Stimulated activated effector memory CD8-positive, alpha-beta T cell treated with anti-CD3 and anti-CD28 coated beads, Interleukin-12 subunit alpha, Interleukin-12 subunit beta, amount 100 ng/mL, for 72 hours (primary cell): ENCODE results near the gene PROKR1.
A peak's percentile ranks its signal among the peaks of the same experiment; 100 is the strongest.
"Not testable (repeated sequence)": the region's sequence is repeated elsewhere in the genome, so short reads cannot be mapped to it uniquely, and the experiment has no call there.

Experiments used
- ATAC-seq: fragments of 150-1000 bp; cut with Tn5 transposase; 2 replicates; pipeline ENCODE4 v1.10.0; 2021
- DNase-seq, 2 donors: peaks; one replicate each; pipeline ENCODE4 v3.0.0; 2021 to 2022; ENCODE audit warnings: low spot score in 2 of 2
- H3K27ac Mint-ChIP-seq: one replicate; pipeline ENCODE4 v1.8.0; 2022; ENCODE audit warnings: mild to moderate bottlenecking, mixed read lengths
- H3K36me3 Mint-ChIP-seq: one replicate; pipeline ENCODE4 v1.8.0; 2022; ENCODE audit warnings: mild to moderate bottlenecking, mixed read lengths
- H3K4me1 Mint-ChIP-seq: one replicate; pipeline ENCODE4 v1.8.0; 2022; ENCODE audit warnings: mixed read lengths
- H3K4me3 Mint-ChIP-seq: one replicate; pipeline ENCODE4 v1.8.0; 2022; ENCODE audit warnings: mild to moderate bottlenecking, mixed read lengths
- H3K9me3 Mint-ChIP-seq: one replicate; pipeline ENCODE4 v1.8.0; 2022; ENCODE audit warnings: mixed read lengths

PROKR1 gene

DNA sequence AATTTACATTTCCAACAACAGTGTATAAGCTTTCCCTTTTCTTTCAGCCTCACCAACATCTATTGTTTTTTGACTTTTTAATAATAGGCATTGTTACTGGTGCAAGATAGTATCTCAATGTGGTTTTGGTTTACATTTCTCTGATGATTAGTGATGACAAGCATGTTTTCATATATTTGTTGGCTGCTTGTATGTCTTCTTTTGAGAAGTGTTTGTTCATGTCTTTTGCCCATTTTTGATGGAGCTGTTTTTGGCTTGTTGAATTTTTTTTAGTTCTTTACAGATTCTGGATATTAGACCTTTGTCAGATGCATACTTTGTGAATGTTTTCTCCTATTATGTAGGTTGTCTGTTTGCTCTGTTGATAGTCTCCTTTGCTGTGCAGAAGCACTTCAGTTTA, 32.1 kb downstream of the PROKR1 start:
- DNase-seq, result no peak
- Mint-ChIP-seq H3K36me3 (no peaks in the 10 kb centered on the region), H3K4me1 (no peaks in the 10 kb centered on the region), H3K4me3 (no peak overlapping the region), H3K27ac (no peak overlapping the region), H3K9me3 (no peaks in the 10 kb centered on the region)
- no peak for ATAC-seq

DNA sequence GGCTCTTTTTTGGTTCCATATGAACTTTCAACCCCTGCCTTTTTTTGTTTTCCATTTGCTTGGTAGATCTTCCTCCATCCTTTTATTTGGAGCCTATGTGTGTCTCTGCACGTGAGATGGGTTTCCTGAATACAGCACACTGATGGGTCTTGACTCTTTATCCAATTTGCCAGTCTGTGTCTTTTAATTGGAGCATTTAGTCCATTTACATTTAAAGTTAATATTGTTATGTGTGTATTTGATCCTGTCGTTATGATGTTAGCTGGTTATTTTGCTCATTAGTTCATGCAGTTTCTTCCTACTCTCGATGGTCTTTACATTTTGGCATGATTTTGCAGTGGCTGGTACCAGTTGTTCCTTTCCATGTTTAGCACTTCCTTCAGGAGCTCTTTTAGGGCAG, 34.5 kb downstream of the PROKR1 start:
- ATAC-seq, H3K4me1 Mint-ChIP-seq, H3K9me3 Mint-ChIP-seq, H3K27ac Mint-ChIP-seq, H3K36me3 Mint-ChIP-seq, H3K4me3 Mint-ChIP-seq, DNase-seq: not testable (repeated sequence)

DNA sequence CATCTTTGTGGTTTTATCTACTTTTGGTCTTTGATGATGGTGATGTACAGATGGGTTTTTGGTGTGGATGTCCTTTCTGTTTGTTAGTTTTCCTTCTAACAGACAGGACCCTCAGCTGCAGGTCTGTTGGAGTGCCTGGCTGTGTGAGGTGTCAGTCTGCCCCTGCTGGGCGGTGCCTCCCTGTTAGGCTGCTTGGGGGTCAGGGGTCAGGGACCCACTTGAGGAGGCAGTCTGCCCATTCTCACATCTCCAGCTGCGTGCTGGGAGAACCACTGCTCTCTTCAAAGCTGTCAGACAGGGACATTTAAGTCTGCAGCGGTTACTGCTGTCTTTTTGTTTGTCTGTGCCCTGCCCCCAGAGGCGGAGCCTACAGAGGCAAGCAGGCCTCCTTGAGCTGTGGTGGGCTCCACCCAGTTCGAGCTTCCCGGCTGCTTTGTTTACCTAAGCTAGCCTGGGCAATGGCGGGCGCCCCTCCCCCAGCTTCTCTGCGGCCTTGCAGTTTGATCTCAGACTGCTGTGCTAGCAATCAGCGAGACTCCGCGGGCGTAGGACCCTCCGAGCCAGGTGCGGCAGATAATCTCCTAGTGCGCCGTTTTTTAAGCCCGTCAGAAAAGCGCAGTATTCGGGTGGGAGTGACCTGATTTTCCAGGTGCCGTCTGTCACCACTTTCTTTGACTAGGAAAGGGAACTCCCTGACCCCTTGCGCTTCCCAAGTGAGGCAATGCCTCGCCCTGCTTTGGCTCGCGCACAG, 36.0 kb downstream of the PROKR1 start:
- not testable (repeated sequence) for H3K36me3 Mint-ChIP-seq, ATAC-seq, H3K9me3 Mint-ChIP-seq, H3K27ac Mint-ChIP-seq, H3K4me1 Mint-ChIP-seq, DNase-seq
- H3K4me3 Mint-ChIP-seq, result peak overlapping the region; percentile 34

DNA sequence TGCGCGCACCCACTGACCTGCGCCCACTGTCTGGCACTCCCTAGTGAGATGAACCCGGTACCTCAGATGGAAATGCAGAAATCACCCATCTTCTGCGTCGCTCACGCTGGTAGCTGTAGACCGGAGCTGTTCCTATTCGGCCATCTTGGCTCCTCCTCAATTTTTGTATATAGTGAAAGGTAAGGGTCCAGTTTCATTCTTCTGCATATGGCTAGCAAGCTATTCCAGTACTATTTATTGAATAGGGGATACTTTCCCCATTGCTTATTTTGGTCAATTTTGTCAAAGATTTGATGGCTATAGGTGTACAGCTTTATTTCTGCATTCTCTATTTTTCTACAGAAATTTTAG, 36.5 kb downstream of the PROKR1 start:
- not testable (repeated sequence) for H3K27ac Mint-ChIP-seq, H3K9me3 Mint-ChIP-seq, DNase-seq, H3K36me3 Mint-ChIP-seq, H3K4me1 Mint-ChIP-seq, ATAC-seq
- H3K4me3 Mint-ChIP-seq, result peak overlapping the region; percentile 34

DNA sequence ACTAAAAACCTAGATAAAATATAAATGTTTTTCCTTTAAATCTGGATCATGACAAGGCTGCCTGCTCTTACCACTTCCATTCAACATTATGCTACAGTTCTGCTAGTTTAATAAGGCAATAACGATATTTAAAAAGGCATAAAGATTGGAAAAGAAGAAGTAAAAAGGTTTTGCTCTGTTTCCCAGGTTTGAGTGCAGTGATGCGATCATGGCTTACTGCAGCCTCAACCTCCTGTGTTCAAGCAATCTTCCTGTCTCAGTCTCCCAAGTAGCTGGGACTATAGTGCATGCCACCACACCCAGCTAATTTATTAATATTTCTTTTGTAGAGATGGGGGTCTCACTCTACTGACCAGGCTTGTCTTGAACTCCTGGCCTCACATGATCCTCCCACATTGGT, 40.8 kb downstream of the PROKR1 start:
- ATAC-seq, result no peak

DNA sequence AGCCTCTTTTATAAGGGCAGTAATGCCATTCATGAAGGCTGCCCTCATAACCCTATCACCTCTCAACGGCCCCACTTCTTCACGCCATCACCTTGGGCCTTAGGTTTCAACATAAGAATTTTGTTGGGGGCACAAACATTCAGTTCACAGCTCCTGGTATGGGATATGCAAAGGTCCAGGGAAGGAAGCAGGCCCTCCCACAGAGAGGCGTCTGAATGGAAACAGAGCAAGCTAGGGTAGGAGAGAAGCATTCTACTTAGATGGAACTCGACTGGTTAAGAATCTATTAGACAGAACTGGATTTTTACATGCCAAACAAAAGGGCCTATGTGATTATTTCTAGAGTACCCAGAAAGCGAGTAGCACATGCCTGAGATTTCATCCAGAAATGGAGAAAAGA, 42.8 kb downstream of the PROKR1 start:
- DNase-seq, result no peak
- peaks cover 8% of the 10 kb centered on the region for H3K4me1 Mint-ChIP-seq
- no peak for ATAC-seq
- no peak overlapping the region for H3K4me3 Mint-ChIP-seq
- no peaks in the 10 kb centered on the region for H3K9me3 Mint-ChIP-seq
- H3K36me3 Mint-ChIP-seq, result no peaks in the 10 kb centered on the region
- H3K27ac Mint-ChIP-seq, result no peak overlapping the region

More for the DNA sequence above, 40.8 kb downstream of the PROKR1 start:
- Mint-ChIP-seq H3K36me3 (no peaks in the 10 kb centered on the region), H3K4me1 (no peaks in the 10 kb centered on the region), H3K27ac (no peak overlapping the region), H3K4me3 (no peak overlapping the region), H3K9me3 (no peaks in the 10 kb centered on the region)
- no peak for DNase-seq

DNA sequence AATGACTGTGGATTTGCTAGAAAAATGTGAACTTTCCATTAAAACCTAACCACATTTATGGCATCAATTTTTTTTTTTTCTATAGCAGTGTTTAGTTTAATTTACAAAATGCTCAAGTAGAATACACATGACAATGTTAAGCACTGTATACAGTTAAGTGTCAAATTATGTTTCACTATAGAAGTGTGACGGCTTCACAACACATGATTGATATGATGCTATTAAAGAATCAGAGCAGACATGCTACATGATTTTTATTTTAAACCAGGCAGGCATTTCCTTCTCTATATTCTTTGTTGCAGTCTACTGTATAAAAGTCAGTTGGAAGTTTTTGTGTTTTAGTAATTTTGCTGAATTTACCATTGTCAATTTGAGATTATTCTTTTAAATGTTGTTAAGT, 43.6 kb downstream of the PROKR1 start:
- no peak overlapping the region for H3K4me3 Mint-ChIP-seq
- no peaks in the 10 kb centered on the region for H3K36me3 Mint-ChIP-seq
- H3K9me3 Mint-ChIP-seq, result no peaks in the 10 kb centered on the region
- DNase-seq, result no peak
- peaks cover 8% of the 10 kb centered on the region for H3K4me1 Mint-ChIP-seq
- ATAC-seq, result no peak
- no peak overlapping the region for H3K27ac Mint-ChIP-seq

DNA sequence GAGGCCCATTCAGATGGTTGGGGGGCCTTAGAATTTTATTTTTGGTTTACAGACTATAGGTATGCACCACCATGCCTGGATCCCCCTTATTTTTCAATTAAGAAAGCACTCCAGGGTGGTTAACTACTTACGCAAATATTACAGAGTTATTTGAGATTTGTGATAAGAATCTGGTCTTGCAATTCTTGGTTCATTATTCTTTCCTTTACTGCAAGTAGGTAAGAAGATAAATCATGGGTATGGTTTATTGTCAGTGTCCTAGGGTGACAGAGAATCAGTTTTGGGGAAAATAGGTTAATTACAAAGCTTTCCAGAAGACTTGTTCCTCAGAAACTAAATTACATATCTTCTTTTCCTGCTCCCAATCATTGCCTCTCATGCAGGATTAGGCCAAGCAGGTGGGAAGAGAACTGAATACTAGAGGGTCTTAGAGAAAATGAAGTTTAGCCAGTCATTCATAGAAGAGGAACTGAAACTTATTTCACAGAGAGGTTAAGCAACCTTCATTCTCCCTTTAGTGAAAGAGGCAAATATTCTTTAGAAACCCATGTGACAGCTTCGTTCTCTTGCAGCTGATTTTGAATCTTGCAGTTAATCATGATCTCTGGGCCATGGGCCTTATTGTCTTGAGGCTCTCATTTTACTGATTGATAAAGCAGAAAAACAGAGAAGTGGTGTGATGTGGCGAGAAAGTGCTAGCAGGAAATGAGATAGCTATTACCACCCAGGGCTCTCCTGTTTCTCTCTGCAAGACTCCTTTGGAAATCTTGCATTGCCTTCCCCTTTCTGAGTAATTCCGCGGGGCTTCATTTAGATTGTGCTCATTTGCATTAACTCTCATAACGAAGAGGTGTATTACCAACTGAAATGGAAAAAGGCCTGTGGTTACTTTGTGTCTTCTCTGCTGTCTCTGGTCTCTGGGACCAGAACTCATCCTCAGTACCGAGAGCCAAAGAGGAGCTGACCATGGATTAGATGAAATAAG, 46.5 kb downstream of the PROKR1 start:
- DNase-seq (no peak), ATAC-seq (peak; percentile 64)
- Mint-ChIP-seq H3K27ac (no peak overlapping the region), H3K4me3 (no peak overlapping the region), H3K4me1 (peaks cover 8% of the 10 kb centered on the region), H3K36me3 (no peaks in the 10 kb centered on the region), H3K9me3 (no peaks in the 10 kb centered on the region)

DNA sequence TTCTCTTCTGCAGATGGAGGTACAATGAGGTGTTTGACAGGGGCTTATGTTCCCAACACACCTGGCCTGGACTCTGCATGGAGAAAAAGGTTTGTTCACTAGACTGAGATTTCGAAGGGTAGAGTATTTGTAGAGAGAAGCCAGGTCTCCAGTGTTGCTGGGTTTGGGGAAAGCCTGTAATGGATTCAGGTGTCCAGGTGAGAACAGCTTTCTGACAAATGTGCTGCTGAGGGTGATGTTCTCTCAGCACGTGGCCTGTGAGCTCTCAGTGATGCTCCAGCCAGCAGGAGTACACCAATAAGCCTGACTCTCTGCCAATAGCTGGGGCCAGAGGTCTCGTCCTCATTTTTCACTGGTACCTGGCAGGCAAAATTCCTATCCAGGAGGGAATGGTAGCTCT, 47.5 kb downstream of the PROKR1 start:
- Mint-ChIP-seq H3K4me3 (no peak overlapping the region), H3K9me3 (no peaks in the 10 kb centered on the region), H3K36me3 (no peaks in the 10 kb centered on the region), H3K4me1 (peaks cover 8% of the 10 kb centered on the region), H3K27ac (no peak overlapping the region)
- DNase-seq (no peak), ATAC-seq (no peak)

DNA sequence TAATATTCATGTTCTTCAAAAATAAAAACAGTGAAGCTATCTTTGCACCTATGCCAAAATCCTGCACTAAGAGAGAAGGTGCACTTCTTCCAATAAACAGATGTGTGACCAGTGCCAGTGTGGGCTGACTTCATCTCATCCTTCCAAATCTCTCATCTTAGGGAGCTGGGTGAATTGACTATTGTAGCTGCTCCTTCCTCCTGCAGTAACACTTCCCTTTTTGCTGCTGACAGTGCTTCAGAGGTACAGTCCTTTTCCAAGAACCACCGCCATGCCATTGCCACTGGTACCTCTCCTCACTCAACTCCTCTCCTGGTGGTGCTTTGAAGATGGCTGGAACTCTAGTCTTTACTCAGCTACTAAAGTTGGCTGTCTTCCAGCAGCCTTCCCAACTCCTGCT, 49.1 kb downstream of the PROKR1 start:
- H3K36me3 Mint-ChIP-seq, result no peaks in the 10 kb centered on the region
- no peak overlapping the region for H3K27ac Mint-ChIP-seq
- no peak for DNase-seq
- no peak overlapping the region for H3K4me3 Mint-ChIP-seq
- no peak for ATAC-seq
- peaks cover 8% of the 10 kb centered on the region for H3K4me1 Mint-ChIP-seq
- H3K9me3 Mint-ChIP-seq, result no peaks in the 10 kb centered on the region

DNA sequence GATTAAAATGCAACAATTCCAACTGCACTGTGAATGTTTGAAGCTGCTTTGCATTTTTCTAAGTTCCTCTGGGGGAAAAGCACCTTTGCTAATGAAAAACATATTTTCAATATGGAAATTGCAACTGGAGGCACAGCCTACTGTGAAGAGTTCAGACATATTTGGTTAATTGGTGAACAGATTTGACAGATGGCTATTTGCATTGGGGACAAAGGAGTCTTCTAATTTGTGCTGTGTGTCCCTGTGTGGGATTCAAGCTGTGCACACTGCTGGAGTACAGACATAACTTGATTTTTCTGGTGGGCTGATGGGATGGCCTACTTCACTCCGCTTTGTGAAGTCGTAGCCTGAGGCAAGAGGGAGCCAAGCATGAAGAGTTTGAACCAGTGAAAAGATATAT, 50.6 kb downstream of the PROKR1 start:
- DNase-seq, result no peak
- Mint-ChIP-seq H3K36me3 (no peaks in the 10 kb centered on the region), H3K9me3 (no peaks in the 10 kb centered on the region), H3K4me1 (peaks cover 8% of the 10 kb centered on the region), H3K27ac (no peak overlapping the region), H3K4me3 (no peak overlapping the region)
- ATAC-seq, result no peak

DNA sequence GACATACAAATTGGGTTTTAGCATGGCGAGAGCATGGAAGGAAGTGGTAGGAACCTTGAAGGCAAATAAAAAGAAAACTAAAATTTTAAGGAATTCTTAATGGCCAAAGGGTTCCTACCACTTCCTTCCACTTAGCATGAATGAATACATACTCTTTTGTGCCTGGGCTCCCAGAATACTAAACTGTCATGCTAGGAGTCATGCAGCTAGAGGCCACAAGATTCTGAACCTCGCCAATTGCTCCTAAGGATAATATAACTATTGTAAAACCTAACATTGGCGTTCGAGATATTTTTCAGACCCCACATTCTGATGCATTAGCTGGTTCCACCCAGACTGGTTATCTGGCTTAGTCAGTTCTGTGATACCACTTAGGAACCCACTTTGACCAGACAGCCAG, 52.6 kb downstream of the PROKR1 start:
- DNase-seq (no peak), ATAC-seq (no peak)
- H3K27ac Mint-ChIP-seq, result no peak overlapping the region
- H3K36me3 Mint-ChIP-seq, result no peaks in the 10 kb centered on the region
- peaks cover 6% of the 10 kb centered on the region for H3K9me3 Mint-ChIP-seq
- H3K4me1 Mint-ChIP-seq, result no peaks in the 10 kb centered on the region
- no peak overlapping the region for H3K4me3 Mint-ChIP-seq

DNA sequence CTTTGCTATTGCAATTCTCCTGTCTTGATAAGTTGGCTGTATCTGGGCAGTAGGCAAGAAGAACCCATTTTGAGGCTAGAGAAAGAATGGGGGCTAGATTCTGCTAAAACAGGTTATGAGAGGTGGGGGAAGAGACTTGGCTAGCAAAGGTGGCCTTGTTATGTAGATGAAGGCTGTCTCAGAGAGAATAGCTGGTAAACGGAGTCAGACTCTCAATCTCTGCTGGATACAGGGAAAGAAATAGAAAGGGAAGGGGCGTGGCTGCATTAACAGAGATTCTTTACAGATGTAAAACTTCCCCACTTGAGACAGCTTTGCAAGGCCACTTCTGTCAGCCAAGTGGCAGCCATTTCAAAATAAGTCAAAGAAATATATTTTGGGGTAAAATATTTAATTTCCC, 53.2 kb downstream of the PROKR1 start:
- no peaks in the 10 kb centered on the region for H3K36me3 Mint-ChIP-seq
- peaks cover 6% of the 10 kb centered on the region for H3K9me3 Mint-ChIP-seq
- no peaks in the 10 kb centered on the region for H3K4me1 Mint-ChIP-seq
- ATAC-seq (no peak), DNase-seq (no peak)
- no peak overlapping the region for H3K27ac Mint-ChIP-seq
- H3K4me3 Mint-ChIP-seq, result no peak overlapping the region

DNA sequence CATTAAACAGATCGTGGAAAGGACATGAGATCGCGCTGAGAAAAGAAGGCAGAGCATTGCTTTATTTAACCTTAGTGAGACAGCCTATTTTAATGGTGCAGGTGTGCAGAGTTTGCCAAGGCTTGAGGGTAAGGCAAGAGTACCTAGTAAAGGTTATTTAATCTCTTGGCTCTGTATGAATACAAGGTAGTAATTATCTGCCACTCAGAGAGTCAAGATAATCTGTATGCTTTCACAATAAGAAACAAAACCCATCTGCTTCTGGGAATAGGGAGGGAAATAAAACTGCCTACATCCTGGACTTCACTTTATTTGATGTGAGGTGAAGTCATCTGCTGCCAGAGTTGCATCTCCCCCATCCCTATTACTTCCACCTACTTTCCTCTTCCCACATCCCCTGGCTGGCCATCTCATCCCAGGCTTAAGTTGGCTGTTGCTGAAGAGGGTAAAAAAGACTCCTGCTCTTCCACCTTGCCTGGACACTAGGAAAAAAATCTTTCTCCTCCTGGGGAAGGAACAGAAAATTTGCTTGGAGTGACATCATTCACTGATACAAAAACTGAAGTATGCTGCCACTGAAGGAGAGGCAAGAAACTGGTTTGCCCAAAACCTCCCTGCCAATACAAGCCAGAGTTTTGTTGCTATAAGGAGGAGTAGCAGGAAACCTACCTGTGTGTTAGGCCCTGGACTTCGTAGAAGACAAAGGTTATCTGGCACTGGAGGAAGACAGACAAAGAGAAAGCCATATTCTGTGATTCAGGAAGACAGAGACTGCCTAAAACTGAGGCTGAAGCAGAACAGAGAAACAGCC, 55.4 kb downstream of the PROKR1 start:
- no peak overlapping the region for H3K4me3 Mint-ChIP-seq
- H3K4me1 Mint-ChIP-seq, result no peaks in the 10 kb centered on the region
- DNase-seq (no peak), ATAC-seq (no peak)
- peaks cover 6% of the 10 kb centered on the region for H3K9me3 Mint-ChIP-seq
- no peak overlapping the region for H3K27ac Mint-ChIP-seq
- no peaks in the 10 kb centered on the region for H3K36me3 Mint-ChIP-seq

DNA sequence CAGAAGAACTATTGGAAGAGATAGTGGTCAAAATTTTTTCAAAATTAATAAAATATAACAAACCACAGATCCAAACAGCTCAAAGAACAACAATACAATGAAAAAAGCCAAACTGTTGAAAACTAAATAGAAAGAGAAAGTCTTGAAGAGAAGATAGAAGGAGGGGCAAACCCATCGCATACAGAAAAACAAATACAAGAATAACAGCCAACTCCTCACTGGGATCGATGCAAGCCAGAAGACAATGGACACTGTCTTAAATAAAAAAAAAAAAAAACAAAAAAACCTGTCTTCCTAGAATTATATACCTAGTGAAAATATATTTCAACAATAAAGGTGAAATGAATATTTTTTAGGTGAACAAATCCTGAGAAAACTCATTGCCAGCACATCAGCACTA, 57.2 kb downstream of the PROKR1 start:
- no peaks in the 10 kb centered on the region for H3K36me3 Mint-ChIP-seq
- no peak for ATAC-seq

More for the DNA sequence above, 57.2 kb downstream of the PROKR1 start:
- H3K27ac Mint-ChIP-seq, result no peak overlapping the region
- H3K4me3 Mint-ChIP-seq, result no peak overlapping the region
- H3K4me1 Mint-ChIP-seq, result no peaks in the 10 kb centered on the region
- no peak for DNase-seq
- peaks cover 6% of the 10 kb centered on the region for H3K9me3 Mint-ChIP-seq
